Right renal pelvis (tissue), 4 donors: ENCODE data around the gene SLC6A1. TPM values are rescaled to one million over a fixed set of nuclear protein-coding genes. Genes with fewer than 3 reads are reported as not detected.

Experiments used
- DNase-seq, 4 donors: peaks; one replicate each; pipeline ENCODE4 v3.0.0-alpha.2; 2013; ENCODE audit warnings: low read depth in 4 of 4, low spot score in 3 of 4, missing footprints in 1 of 4
- polyA plus RNA-seq, 4 donors: library from polyadenylated mRNA; unstranded; fragments of 120-200 nt; gene quantifications; one replicate each; pipeline ENCODE4 v1.2.1, GENCODE V29; 2013; ENCODE audit not compliant: insufficient read length in 4 of 4

SLC6A1 gene
- polyA plus RNA-seq, 4 donors: 0.57 to 1.2 (median 0.95) TPM

GRCh38 chr3:10968401-10968800 is 24.1 kb upstream of the SLC6A1 start:
- no peak for DNase-seq

GRCh38 chr3:10970306-10970960 is 22.1 kb upstream of the SLC6A1 start:
- no peak for DNase-seq

- DNase-seq: no peak
Observed at GRCh38 chr3:10972072-10972782, 20.3 kb upstream of the SLC6A1 start.

- DNase-seq: no peak
Observed at GRCh38 chr3:10973046-10973595, 19.4 kb upstream of the SLC6A1 start.

GRCh38 chr3:10974131-10974530 is 18.4 kb upstream of the SLC6A1 start:
- DNase-seq: no peak

- no peak for DNase-seq
Observed at GRCh38 chr3:10974746-10975375, 17.7 kb upstream of the SLC6A1 start.

- no peak for DNase-seq
Observed at GRCh38 chr3:10975695-10976234, 16.8 kb upstream of the SLC6A1 start.

GRCh38 chr3:10976770-10977169 is 15.8 kb upstream of the SLC6A1 start:
- no peak for DNase-seq

- DNase-seq: no peak
Observed at GRCh38 chr3:10977892-10978510, 14.5 kb upstream of the SLC6A1 start.

- no peak for DNase-seq
Observed at GRCh38 chr3:10978956-10979355, 13.6 kb upstream of the SLC6A1 start.

- DNase-seq: no peak
Observed at GRCh38 chr3:10980312-10980711, 12.2 kb upstream of the SLC6A1 start.

- no peak for DNase-seq
Observed at GRCh38 chr3:10981031-10981430, 11.5 kb upstream of the SLC6A1 start.

- DNase-seq: no peak
Observed at GRCh38 chr3:10981961-10982360, 10.6 kb upstream of the SLC6A1 start.

- no peak for DNase-seq
Observed at GRCh38 chr3:10982782-10983181, 9.8 kb upstream of the SLC6A1 start.

GRCh38 chr3:10983219-10983916 is 9.2 kb upstream of the SLC6A1 start:
- DNase-seq: no peak

GRCh38 chr3:10984371-10984896 is 8.1 kb upstream of the SLC6A1 start:
- no peak for DNase-seq

- no peak for DNase-seq
Observed at GRCh38 chr3:10985181-10985580, 7.4 kb upstream of the SLC6A1 start.

- no peak for DNase-seq
Observed at GRCh38 chr3:10986592-10986991, 6.0 kb upstream of the SLC6A1 start.

GRCh38 chr3:10988001-10988665 is 4.4 kb upstream of the SLC6A1 start:
- DNase-seq: no peak
